ENCODE measurements around the gene FXYD3. TPM values are rescaled to one million over a fixed set of nuclear protein-coding genes. Genes with fewer than 3 reads are reported as not detected.

FXYD3 gene
- polyA plus RNA-seq (2014; cell fraction: cytosol; rRNA removed) = not detected in 2 replicates
- not detected in 2 replicates for polyA plus RNA-seq (2014; cell fraction: nucleus; rRNA removed)

- no peak for DNase-seq (ENCODE audit: low spot score)
Observed at GRCh38 chr19:35115177-35115951, at the start of gene FXYD3. FXYD3 (plus strand) TSS chr19:35115823; CDS start chr19:35119377, 3,554 bp downstream.

GRCh38 chr19:35066121-35066520, 49.5 kb upstream of the FXYD3 start:
- no peak for DNase-seq (ENCODE audit: low spot score)

- peak; percentile 60 for DNase-seq (ENCODE audit: low spot score)
Observed at GRCh38 chr19:35066691-35067563, 48.7 kb upstream of the FXYD3 start.

DNA sequence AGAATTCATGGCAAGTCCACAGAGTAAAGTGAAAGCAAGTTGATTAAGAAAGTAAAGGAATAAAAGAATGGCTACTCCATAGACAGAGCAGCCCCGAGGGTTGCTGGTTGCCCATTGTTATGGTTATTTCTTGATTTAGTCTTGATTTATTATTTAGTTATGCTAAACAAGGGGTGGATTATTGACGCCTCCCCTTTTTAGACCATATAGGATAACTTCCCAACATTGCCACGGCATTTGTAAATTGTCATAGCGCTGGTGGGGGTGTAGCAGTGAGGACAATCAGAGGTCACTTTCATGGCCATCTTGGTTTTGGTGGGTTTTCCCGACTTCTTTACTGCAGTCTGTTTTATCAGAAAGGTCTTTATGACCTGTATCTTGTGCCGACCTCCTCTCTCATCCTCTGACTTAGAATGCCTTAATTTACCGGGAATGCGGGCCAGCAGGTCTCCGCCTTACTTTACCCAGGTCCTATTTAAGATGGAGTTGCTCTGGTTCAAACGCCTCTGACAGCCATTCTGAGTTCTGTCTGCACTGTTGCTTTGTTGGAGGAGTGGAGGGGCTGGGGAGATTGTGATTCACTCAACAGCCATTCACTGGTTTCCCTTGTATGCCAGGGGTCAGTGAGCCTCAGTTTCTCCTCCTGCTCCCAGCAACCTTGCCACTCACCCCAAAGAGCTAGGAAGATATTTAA, 46.5 kb upstream of the FXYD3 start:
- DNase-seq (ENCODE audit: low spot score) = no peak

GRCh38 chr19:35069696-35070095, 45.9 kb upstream of the FXYD3 start:
- DNase-seq (ENCODE audit: low spot score) = no peak

GRCh38 chr19:35070471-35070870, 45.2 kb upstream of the FXYD3 start:
- DNase-seq (ENCODE audit: low spot score) = no peak

- DNase-seq (ENCODE audit: low spot score) = no peak
Observed at GRCh38 chr19:35073516-35073915, 42.1 kb upstream of the FXYD3 start.

DNA sequence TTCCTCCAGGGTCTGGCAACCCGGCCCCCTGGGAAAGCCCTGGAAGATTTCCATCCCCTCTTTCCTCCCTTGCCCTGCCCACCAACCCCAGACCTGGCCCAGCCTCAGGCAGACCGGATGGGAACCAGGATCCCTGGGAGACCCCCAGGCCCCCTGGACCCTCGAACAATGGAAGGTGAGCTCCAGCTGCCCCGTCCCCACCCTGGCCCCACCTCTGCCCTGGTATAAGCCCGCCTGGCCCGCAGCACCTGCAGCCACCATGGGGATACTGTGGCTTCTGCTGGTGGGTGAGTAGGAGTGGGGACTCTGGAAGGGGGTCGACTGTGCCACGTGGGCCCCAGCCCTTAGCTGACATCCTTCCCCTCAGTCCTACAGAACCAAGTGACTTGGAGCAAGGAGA, 41.7 kb upstream of the FXYD3 start:
- no peak for DNase-seq (ENCODE audit: low spot score)

DNA sequence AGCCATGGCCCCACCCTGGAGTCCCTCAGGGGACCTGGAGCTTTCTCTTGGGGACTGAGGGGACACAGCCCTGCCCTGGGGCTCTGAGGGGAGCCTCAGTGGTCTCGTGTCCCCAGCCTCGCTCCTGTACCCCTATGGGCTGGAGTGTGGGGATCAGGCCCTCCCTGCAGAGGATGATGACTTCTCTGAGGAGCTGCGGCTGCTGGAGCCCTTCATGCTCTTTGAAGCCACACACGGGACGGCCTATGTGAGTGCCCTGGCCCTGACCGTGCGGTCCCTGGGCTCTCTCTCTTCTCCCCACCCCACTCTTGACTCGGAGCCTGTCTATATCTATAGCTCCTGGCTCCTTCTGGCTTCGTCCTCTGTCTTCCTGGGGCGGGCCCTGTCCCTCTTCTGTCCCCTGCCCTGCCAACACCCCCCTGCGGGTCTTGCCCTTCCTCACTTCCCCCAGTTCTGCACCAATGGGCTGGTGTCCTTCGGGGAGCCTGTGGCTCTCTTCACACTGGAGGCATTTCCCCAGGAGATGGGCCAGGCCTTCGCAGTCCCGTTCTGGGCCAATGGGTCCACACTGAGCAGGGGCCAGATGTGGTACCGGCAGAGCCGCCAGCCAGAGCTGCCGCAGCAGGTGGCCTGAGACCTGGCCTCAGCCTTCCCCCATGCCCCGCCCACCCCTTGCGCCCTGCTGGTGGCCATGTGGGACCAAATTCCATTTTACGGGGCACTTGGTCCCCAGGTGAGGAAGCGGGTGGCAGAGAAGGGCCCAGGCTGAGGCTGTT, 41.0 kb upstream of the FXYD3 start:
- DNase-seq (ENCODE audit: low spot score) = no peak

- no peak for DNase-seq (ENCODE audit: low spot score)
Observed at GRCh38 chr19:35075202-35076025, 40.2 kb upstream of the FXYD3 start.

GRCh38 chr19:35076026-35076370, 39.6 kb upstream of the FXYD3 start:
- DNase-seq (ENCODE audit: low spot score) = no peak

GRCh38 chr19:35076657-35077056, 39.0 kb upstream of the FXYD3 start:
- no peak for DNase-seq (ENCODE audit: low spot score)

- DNase-seq (ENCODE audit: low spot score) = no peak
Observed at GRCh38 chr19:35077411-35078223, 38.0 kb upstream of the FXYD3 start.

DNA sequence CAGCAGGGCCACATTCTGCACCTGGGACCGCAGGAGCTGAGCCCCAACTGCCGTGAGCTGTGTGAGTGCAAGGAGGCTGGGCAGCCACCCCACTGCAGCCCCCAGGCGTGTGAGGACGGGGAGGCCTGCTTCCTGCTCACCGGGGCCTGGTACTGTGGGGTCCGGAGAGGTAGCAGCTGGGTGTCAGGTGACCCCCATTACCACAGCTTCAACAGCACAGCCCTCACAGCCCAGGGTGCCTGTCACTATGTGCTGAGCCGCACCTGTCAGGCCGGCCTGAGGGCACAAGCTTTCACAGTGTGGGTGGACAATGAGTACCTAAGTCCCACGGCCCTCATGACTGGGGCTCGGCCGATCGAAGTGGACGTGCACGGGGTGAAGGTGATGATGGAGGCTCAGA, 35.8 kb upstream of the FXYD3 start:
- DNase-seq (ENCODE audit: low spot score) = no peak

- no peak for DNase-seq (ENCODE audit: low spot score)
Observed at GRCh38 chr19:35080613-35081170, 34.9 kb upstream of the FXYD3 start.

- DNase-seq (ENCODE audit: low spot score) = no peak
Observed at GRCh38 chr19:35081201-35081600, 34.4 kb upstream of the FXYD3 start.

- no peak for DNase-seq (ENCODE audit: low spot score)
Observed at GRCh38 chr19:35083691-35084508, 31.7 kb upstream of the FXYD3 start.

GRCh38 chr19:35084509-35084762, 31.2 kb upstream of the FXYD3 start:
- DNase-seq (ENCODE audit: low spot score) = no peak

DNA sequence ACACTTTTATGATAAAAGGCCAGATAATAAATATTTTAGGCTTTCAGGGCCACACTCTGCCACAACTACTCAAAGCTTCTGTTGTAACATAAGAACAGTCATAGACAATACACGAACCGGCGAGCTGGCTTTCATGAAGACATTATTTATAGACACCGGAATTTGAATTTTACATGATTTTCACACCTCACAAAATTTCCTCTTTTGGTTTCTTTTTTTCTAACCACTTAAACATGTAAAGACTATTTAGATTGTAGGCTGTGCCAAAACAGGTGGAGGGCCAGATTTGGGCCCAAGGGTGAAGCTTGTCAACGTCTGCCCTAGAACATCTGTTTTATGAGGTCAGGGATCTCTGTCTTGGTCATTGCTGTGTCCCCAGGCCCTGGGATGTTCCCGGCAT, 29.7 kb upstream of the FXYD3 start:
- no peak for DNase-seq (ENCODE audit: low spot score)
